ENCODE data around the gene IVL.

The IVL gene

GRCh38 chr1:152901631-152902030, 6.7 kb upstream of the IVL start:
- Histone ChIP-seq H3K9ac (ENCODE audit: low read length) (no peak overlapping the region), H3K27me3 (ENCODE audit: control insufficient read depth, insufficient read depth, low read length) (peaks cover 5% of the 10 kb centered on the region), H3K36me3 (ENCODE audit: control insufficient read depth, insufficient read depth, low read length) (no peaks in the 10 kb centered on the region), H3K9me3 (ENCODE audit: control insufficient read depth, low read length) (no peaks in the 10 kb centered on the region), H3K4me3 (ENCODE audit: low read length) (no peak overlapping the region), H3K4me1 (ENCODE audit: control insufficient read depth, insufficient read depth, low read length) (no peaks in the 10 kb centered on the region)

DNA sequence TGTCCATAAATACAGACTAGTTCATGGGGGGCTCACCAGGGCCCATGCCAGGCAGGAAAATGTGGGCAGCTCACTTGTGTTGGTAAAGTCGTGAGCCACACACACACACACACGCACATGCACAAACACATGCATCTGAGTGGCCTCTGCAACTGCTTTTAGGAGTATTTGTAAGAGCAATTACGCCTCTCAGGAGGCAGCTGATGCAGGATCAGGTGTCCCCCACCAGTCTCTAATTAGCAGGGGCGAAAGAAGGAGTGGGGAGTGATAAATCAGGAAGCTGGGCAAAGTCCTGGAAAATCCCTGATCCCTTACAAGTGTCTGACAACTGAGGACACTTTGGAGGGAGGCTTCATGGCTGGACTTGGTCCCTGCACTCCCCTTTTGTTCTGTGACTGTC, 5.7 kb upstream of the IVL start:
- no peak overlapping the region for H3K9ac ChIP-seq (ENCODE audit: low read length)
- H3K27me3 ChIP-seq (ENCODE audit: control insufficient read depth, insufficient read depth, low read length): peaks cover 5% of the 10 kb centered on the region
- H3K36me3 ChIP-seq (ENCODE audit: control insufficient read depth, insufficient read depth, low read length): no peaks in the 10 kb centered on the region
- H3K4me1 ChIP-seq (ENCODE audit: control insufficient read depth, insufficient read depth, low read length): no peaks in the 10 kb centered on the region
- no peaks in the 10 kb centered on the region for H3K9me3 ChIP-seq (ENCODE audit: control insufficient read depth, low read length)
- H3K4me3 ChIP-seq (ENCODE audit: low read length): no peak overlapping the region

GRCh38 chr1:152904688-152905440, 3.5 kb upstream of the IVL start:
- Histone ChIP-seq H3K9me3 (ENCODE audit: control insufficient read depth, low read length) (no peaks in the 10 kb centered on the region), H3K27me3 (ENCODE audit: control insufficient read depth, insufficient read depth, low read length) (peaks cover 10% of the 10 kb centered on the region), H3K4me3 (ENCODE audit: low read length) (no peak overlapping the region), H3K4me1 (ENCODE audit: control insufficient read depth, insufficient read depth, low read length) (no peaks in the 10 kb centered on the region), H3K36me3 (ENCODE audit: control insufficient read depth, insufficient read depth, low read length) (no peaks in the 10 kb centered on the region), H3K9ac (ENCODE audit: low read length) (no peak overlapping the region)

DNA sequence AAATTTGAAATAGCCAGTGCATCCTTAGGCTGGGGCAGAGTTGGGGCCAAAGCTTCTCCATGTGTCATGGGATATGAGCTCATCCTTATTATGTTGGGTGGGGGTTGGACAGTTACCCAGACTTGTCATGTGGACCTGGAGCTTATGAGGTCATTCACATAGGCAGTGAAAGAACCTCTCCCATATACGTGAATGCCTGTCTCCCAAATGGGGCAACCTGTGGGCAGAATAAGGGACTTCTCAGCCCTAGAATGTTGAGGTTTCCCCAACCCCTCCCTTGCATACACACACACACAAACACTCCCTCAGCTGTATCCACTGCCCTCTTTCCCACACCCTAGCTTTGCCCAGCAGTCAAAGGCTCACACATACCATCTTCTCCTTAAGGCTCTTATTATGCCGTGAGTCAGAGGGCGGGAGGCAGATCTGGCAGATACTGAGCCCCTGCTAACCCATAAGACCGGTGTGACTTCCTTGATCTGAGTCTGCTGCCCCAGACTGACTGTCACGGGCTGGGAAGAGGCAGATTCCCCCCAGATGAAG, 2.3 kb upstream of the IVL start:
- H3K36me3 ChIP-seq (ENCODE audit: control insufficient read depth, insufficient read depth, low read length): no peaks in the 10 kb centered on the region
- H3K4me1 ChIP-seq (ENCODE audit: control insufficient read depth, insufficient read depth, low read length): no peaks in the 10 kb centered on the region
- H3K9ac ChIP-seq (ENCODE audit: low read length): no peak overlapping the region
- no peaks in the 10 kb centered on the region for H3K9me3 ChIP-seq (ENCODE audit: control insufficient read depth, low read length)
- no peak overlapping the region for H3K4me3 ChIP-seq (ENCODE audit: low read length)
- H3K27me3 ChIP-seq (ENCODE audit: control insufficient read depth, insufficient read depth, low read length): peaks cover 10% of the 10 kb centered on the region

GRCh38 chr1:152909206-152909605, 860 bp downstream of the IVL start:
- H3K36me3 ChIP-seq (ENCODE audit: control insufficient read depth, insufficient read depth, low read length): no peaks in the 10 kb centered on the region
- H3K4me1 ChIP-seq (ENCODE audit: control insufficient read depth, insufficient read depth, low read length): no peaks in the 10 kb centered on the region
- H3K9me3 ChIP-seq (ENCODE audit: control insufficient read depth, low read length): no peaks in the 10 kb centered on the region
- H3K4me3 ChIP-seq (ENCODE audit: low read length): no peak overlapping the region
- peaks cover 5% of the 10 kb centered on the region for H3K27me3 ChIP-seq (ENCODE audit: control insufficient read depth, insufficient read depth, low read length)
- no peak overlapping the region for H3K9ac ChIP-seq (ENCODE audit: low read length)

DNA sequence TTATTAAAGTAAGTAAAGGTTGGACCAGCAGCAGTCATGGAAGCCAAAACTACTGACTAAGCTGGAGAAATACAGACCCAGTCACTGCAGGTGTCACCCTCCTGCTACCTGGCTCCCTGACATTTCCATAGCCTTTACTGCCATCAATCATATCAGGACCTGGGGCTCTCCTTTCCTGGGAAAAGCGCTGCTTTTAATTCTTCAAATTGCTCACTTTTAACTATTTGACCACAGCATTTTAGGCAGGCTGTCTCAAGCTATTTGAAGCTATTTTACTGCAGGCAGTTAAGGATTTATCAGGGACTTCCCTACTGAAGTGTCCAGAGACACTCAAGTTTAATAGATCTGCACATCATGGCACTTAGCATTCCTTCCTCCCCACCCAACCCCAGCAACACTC, 4.1 kb downstream of the IVL start:
- Histone ChIP-seq H3K4me1 (ENCODE audit: control insufficient read depth, insufficient read depth, low read length) (no peaks in the 10 kb centered on the region), H3K27me3 (ENCODE audit: control insufficient read depth, insufficient read depth, low read length) (peaks cover 5% of the 10 kb centered on the region), H3K4me3 (ENCODE audit: low read length) (no peak overlapping the region), H3K9me3 (ENCODE audit: control insufficient read depth, low read length) (no peaks in the 10 kb centered on the region), H3K36me3 (ENCODE audit: control insufficient read depth, insufficient read depth, low read length) (no peaks in the 10 kb centered on the region), H3K9ac (ENCODE audit: low read length) (no peak overlapping the region)

- Histone ChIP-seq H3K9me3 (ENCODE audit: control insufficient read depth, low read length) (no peaks in the 10 kb centered on the region), H3K27me3 (ENCODE audit: control insufficient read depth, insufficient read depth, low read length) (peaks cover 5% of the 10 kb centered on the region), H3K4me3 (ENCODE audit: low read length) (no peak overlapping the region), H3K4me1 (ENCODE audit: control insufficient read depth, insufficient read depth, low read length) (no peaks in the 10 kb centered on the region), H3K36me3 (ENCODE audit: control insufficient read depth, insufficient read depth, low read length) (no peaks in the 10 kb centered on the region), H3K9ac (ENCODE audit: low read length) (no peak overlapping the region)
Observed at GRCh38 chr1:152912900-152913299, 4.6 kb downstream of the IVL start.

DNA sequence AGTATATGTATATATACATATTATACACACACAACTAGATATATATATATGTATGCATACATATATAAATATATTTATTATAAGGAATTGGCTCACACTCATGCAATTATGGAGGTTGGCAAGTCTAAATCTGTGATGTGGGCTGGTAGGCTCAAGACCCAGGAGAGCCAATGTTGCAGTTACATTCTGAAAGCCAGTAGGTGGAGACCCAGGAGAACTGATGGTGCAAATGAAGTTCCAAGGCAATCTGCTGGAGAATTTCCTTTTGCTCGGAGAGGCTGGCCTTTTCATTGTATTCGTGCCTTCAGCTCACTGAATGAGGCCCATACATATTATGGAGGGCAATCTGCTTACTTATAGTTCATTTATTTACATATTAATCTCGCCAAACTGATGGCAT, 9.4 kb downstream of the IVL start:
- no peaks in the 10 kb centered on the region for H3K36me3 ChIP-seq (ENCODE audit: control insufficient read depth, insufficient read depth, low read length)
- H3K27me3 ChIP-seq (ENCODE audit: control insufficient read depth, insufficient read depth, low read length): no peaks in the 10 kb centered on the region
- H3K9ac ChIP-seq (ENCODE audit: low read length): no peak overlapping the region
- H3K9me3 ChIP-seq (ENCODE audit: control insufficient read depth, low read length): no peaks in the 10 kb centered on the region
- no peaks in the 10 kb centered on the region for H3K4me1 ChIP-seq (ENCODE audit: control insufficient read depth, insufficient read depth, low read length)
- no peak overlapping the region for H3K4me3 ChIP-seq (ENCODE audit: low read length)

GRCh38 chr1:152919071-152919470, 10.7 kb downstream of the IVL start:
- no peak overlapping the region for H3K9ac ChIP-seq (ENCODE audit: low read length)
- no peaks in the 10 kb centered on the region for H3K36me3 ChIP-seq (ENCODE audit: control insufficient read depth, insufficient read depth, low read length)
- no peaks in the 10 kb centered on the region for H3K27me3 ChIP-seq (ENCODE audit: control insufficient read depth, insufficient read depth, low read length)
- no peaks in the 10 kb centered on the region for H3K4me1 ChIP-seq (ENCODE audit: control insufficient read depth, insufficient read depth, low read length)
- H3K4me3 ChIP-seq (ENCODE audit: low read length): no peak overlapping the region
- H3K9me3 ChIP-seq (ENCODE audit: control insufficient read depth, low read length): no peaks in the 10 kb centered on the region

DNA sequence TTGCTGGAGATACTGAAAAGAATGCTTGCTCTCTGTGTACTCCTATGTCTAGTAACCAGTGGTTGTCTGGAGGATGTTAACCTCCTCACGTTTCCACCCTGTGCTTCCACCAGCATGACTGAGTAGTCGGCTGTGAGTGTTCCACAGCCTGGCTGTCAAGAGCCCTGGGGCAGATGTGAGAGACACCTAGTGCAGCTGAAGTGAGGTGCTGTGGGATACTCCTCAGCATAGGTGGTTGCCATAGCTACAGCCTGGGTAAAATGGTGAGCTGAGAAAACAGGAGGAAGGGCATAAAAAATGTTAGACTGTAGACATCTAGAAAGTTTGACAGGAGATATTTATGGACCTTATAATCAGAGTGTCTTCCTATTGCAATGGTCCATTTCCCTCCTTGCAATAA, 15.8 kb downstream of the IVL start:
- H3K27me3 ChIP-seq (ENCODE audit: control insufficient read depth, insufficient read depth, low read length): no peaks in the 10 kb centered on the region
- no peaks in the 10 kb centered on the region for H3K9me3 ChIP-seq (ENCODE audit: control insufficient read depth, low read length)
- no peak overlapping the region for H3K4me3 ChIP-seq (ENCODE audit: low read length)
- no peak overlapping the region for H3K9ac ChIP-seq (ENCODE audit: low read length)
- no peaks in the 10 kb centered on the region for H3K36me3 ChIP-seq (ENCODE audit: control insufficient read depth, insufficient read depth, low read length)
- no peaks in the 10 kb centered on the region for H3K4me1 ChIP-seq (ENCODE audit: control insufficient read depth, insufficient read depth, low read length)

DNA sequence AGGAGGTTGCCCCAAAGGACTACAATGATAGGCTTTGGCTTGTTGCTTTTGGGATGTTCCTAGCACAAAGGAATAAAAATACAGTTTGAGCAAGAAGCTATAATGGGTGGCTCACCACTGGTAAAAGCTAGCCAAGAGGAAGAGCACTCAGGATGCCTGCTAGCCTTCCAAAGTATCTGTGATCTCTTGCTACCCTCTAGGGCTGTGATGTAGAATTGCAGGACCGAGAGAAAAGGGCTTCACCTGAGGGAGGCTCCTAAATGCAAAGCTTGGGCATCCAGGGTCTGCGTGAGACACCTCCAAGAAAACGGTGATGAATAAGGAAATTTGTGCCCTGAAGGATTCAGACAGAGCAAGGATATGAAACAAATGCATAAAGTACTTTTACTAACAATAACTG, 17.7 kb downstream of the IVL start:
- Histone ChIP-seq H3K9me3 (ENCODE audit: control insufficient read depth, low read length) (no peaks in the 10 kb centered on the region), H3K36me3 (ENCODE audit: control insufficient read depth, insufficient read depth, low read length) (no peaks in the 10 kb centered on the region), H3K9ac (ENCODE audit: low read length) (no peak overlapping the region), H3K27me3 (ENCODE audit: control insufficient read depth, insufficient read depth, low read length) (no peaks in the 10 kb centered on the region), H3K4me3 (ENCODE audit: low read length) (no peak overlapping the region), H3K4me1 (ENCODE audit: control insufficient read depth, insufficient read depth, low read length) (no peaks in the 10 kb centered on the region)

GRCh38 chr1:152928671-152929070, 20.3 kb downstream of the IVL start:
- H3K4me1 ChIP-seq (ENCODE audit: control insufficient read depth, insufficient read depth, low read length): no peaks in the 10 kb centered on the region
- no peak overlapping the region for H3K4me3 ChIP-seq (ENCODE audit: low read length)
- no peaks in the 10 kb centered on the region for H3K27me3 ChIP-seq (ENCODE audit: control insufficient read depth, insufficient read depth, low read length)
- H3K36me3 ChIP-seq (ENCODE audit: control insufficient read depth, insufficient read depth, low read length): no peaks in the 10 kb centered on the region
- H3K9me3 ChIP-seq (ENCODE audit: control insufficient read depth, low read length): no peaks in the 10 kb centered on the region
- H3K9ac ChIP-seq (ENCODE audit: low read length): no peak overlapping the region

Data from mucosa of stomach (tissue), 1 donor.